ENCODE data around the gene MAN1A2.

MAN1A2 gene

DNA sequence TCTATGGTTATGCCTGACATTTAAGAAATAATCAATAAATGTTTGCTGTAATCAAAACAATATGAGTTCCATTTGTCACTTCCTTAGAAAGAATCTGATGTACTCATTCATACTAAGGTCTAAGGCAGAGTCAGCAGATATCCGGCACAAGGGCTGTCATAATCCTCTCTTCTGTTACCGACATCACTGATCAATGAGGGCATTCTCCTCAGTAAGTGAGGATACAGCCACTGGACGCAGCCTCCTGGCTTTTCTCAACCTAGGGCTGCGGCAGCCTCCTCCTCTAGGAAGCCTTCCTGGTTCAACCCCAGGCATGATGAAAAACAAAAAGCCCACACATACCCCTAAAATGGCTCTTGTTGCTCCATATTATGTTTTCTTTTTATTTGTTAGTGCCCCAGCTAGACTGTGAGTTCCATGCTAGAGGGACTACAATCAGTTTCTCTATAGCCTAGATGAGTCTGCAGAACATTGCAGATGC lies 197.9 kb downstream of the MAN1A2 start:
- Histone ChIP-seq H3K36me3 (ENCODE audit: insufficient read depth) (no peaks in the 10 kb centered on the region), H3K27ac (no peak overlapping the region), H3K4me2 (no peak overlapping the region), H2AFZ (ENCODE audit: low read depth) (no peak overlapping the region), H3K79me2 (ENCODE audit: insufficient read depth, low read depth) (no peaks in the 10 kb centered on the region), H3K27me3 (ENCODE audit: insufficient read depth, low read depth) (no peaks in the 10 kb centered on the region), H4K20me1 (ENCODE audit: insufficient read depth) (no peaks in the 10 kb centered on the region), H3K4me3 (IDR thresholded peaks at IDR 0.05; ENCODE audit: insufficient read depth, low read depth, low read length) (no peak overlapping the region), H3K4me1 (ENCODE audit: low read depth, poor library complexity, severe bottlenecking) (no peaks in the 10 kb centered on the region), H3K9ac (no peak overlapping the region)
- TF ChIP-seq, protein P1, sequence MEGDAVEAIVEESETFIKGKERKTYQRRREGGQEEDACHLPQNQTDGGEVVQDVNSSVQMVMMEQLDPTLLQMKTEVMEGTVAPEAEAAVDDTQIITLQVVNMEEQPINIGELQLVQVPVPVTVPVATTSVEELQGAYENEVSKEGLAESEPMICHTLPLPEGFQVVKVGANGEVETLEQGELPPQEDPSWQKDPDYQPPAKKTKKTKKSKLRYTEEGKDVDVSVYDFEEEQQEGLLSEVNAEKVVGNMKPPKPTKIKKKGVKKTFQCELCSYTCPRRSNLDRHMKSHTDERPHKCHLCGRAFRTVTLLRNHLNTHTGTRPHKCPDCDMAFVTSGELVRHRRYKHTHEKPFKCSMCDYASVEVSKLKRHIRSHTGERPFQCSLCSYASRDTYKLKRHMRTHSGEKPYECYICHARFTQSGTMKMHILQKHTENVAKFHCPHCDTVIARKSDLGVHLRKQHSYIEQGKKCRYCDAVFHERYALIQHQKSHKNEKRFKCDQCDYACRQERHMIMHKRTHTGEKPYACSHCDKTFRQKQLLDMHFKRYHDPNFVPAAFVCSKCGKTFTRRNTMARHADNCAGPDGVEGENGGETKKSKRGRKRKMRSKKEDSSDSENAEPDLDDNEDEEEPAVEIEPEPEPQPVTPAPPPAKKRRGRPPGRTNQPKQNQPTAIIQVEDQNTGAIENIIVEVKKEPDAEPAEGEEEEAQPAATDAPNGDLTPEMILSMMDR (conservative IDR thresholded peaks at IDR 0.05; ENCODE audit: low read depth, low read length) = no peak

DNA sequence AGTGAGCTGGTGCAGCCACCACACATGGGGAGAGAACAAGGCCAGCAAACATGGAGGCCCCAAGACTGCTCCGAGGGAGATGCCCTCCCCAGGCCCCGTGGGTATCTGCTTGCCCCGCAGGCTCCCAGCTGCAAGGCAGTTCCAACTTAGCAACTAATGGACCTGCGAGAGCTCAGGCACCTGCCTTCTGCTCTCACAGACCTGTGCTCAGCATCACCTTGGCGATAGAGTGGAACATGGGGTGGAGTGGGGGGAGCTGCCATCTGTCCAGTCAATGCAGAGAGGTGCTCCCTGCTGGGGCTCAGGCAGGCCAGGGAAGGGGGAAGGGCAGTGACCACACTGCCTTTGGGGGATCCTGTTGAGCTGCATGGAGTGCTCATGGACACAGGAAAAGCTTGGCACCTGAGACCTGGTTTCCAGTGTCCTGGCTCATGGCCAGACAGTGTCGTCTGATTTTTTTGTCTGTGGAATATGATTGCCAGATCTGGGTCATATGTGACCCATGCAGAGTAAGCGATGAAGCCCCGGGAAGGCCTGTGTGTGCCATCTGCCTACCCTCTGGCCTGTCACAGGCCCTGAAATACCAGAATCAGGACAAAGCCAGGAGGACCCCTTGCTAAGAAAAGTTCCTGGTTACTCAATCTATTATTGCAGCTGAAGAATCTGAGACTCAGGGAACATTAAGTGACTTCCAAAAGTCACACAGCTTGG lies 198.7 kb downstream of the MAN1A2 start:
- TF ChIP-seq, protein P1 (conservative IDR thresholded peaks at IDR 0.05; ENCODE audit: low read depth, low read length) = no peak

DNA sequence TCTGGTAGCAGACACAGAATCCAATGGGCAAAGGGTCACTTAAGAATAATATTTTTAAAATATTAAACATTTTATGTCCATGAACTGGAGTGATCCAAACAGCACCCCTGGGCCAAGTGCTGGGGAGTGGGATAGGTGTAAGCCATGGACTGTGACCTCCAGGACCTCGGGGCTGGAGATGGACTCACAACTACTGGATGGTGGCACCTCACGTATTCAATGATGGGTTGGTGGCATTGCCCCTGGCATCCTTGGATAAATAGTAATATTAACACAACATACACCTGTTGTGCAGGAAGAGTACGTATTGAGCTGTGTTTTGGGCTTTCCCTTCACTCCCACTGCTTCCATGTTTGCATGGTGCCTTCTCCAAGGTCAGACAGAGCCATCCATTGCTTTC lies 199.3 kb downstream of the MAN1A2 start:
- Histone ChIP-seq H3K4me3 (IDR thresholded peaks at IDR 0.05; ENCODE audit: insufficient read depth, low read depth, low read length) (no peak overlapping the region), H3K36me3 (ENCODE audit: insufficient read depth) (no peaks in the 10 kb centered on the region), H3K9ac (no peak overlapping the region), H3K27me3 (ENCODE audit: insufficient read depth, low read depth) (no peaks in the 10 kb centered on the region), H3K79me2 (ENCODE audit: insufficient read depth, low read depth) (no peaks in the 10 kb centered on the region), H3K27ac (no peak overlapping the region), H3K4me1 (ENCODE audit: low read depth, poor library complexity, severe bottlenecking) (no peaks in the 10 kb centered on the region), H2AFZ (ENCODE audit: low read depth) (no peak overlapping the region), H3K4me2 (no peak overlapping the region), H4K20me1 (ENCODE audit: insufficient read depth) (no peaks in the 10 kb centered on the region)
- TF ChIP-seq, protein P1 (conservative IDR thresholded peaks at IDR 0.05; ENCODE audit: low read depth, low read length) = no peak

More for the DNA sequence above, 198.7 kb downstream of the MAN1A2 start:
- no peaks in the 10 kb centered on the region for H3K36me3 ChIP-seq (ENCODE audit: insufficient read depth)
- H3K9ac ChIP-seq = no peak overlapping the region
- H2AFZ ChIP-seq (ENCODE audit: low read depth) = no peak overlapping the region
- H3K4me3 ChIP-seq (IDR thresholded peaks at IDR 0.05; ENCODE audit: insufficient read depth, low read depth, low read length) = no peak overlapping the region
- H4K20me1 ChIP-seq (ENCODE audit: insufficient read depth) = no peaks in the 10 kb centered on the region
- no peaks in the 10 kb centered on the region for H3K27me3 ChIP-seq (ENCODE audit: insufficient read depth, low read depth)
- H3K27ac ChIP-seq = no peak overlapping the region
- no peaks in the 10 kb centered on the region for H3K4me1 ChIP-seq (ENCODE audit: low read depth, poor library complexity, severe bottlenecking)
- H3K4me2 ChIP-seq = no peak overlapping the region
- H3K79me2 ChIP-seq (ENCODE audit: insufficient read depth, low read depth) = no peaks in the 10 kb centered on the region

DNA sequence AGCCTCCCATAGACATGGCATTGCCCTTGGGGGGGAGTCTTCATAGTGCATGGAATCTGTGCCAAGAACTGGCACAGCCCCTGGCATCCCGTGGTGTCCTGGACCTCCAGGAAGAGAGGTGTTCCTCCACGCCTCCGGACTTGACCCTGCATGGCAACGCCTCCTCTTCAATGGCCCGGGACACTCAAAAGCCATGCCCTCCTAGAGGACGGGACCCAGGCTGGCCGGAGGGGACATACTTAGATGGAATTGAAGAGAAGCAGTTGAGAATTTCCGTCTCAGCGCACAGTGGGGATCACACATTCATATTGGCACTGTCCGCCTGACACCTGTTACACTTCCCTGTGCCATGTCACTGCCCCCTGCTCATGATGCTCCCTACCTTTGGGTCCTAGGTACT lies 200.2 kb downstream of the MAN1A2 start:
- no peaks in the 10 kb centered on the region for H3K79me2 ChIP-seq (ENCODE audit: insufficient read depth, low read depth)
- H2AFZ ChIP-seq (ENCODE audit: low read depth) = no peak overlapping the region
- H3K9ac ChIP-seq = no peak overlapping the region
- no peaks in the 10 kb centered on the region for H4K20me1 ChIP-seq (ENCODE audit: insufficient read depth)
- no peak overlapping the region for H3K27ac ChIP-seq
- TF ChIP-seq, protein P1 (conservative IDR thresholded peaks at IDR 0.05; ENCODE audit: low read depth, low read length) = no peak
- H3K27me3 ChIP-seq (ENCODE audit: insufficient read depth, low read depth) = no peaks in the 10 kb centered on the region
- H3K36me3 ChIP-seq (ENCODE audit: insufficient read depth) = no peaks in the 10 kb centered on the region
- no peaks in the 10 kb centered on the region for H3K4me1 ChIP-seq (ENCODE audit: low read depth, poor library complexity, severe bottlenecking)
- no peak overlapping the region for H3K4me2 ChIP-seq
- no peak overlapping the region for H3K4me3 ChIP-seq (IDR thresholded peaks at IDR 0.05; ENCODE audit: insufficient read depth, low read depth, low read length)
